IMR-90 (cell line): ENCODE results near the gene ACTR2. TPM values are rescaled to one million over a fixed set of nuclear protein-coding genes. Genes with fewer than 3 reads are reported as not detected.
"Not testable (repeated sequence)": the region's sequence is repeated elsewhere in the genome, so short reads cannot be mapped to it uniquely, and the experiment has no call there.

ENCODE experiments used
- ATAC-seq: fragments of 200-7000 bp; cut with Tn5 transposase; 2 replicates; pipeline ENCODE4 v1.9.1; 2020; ENCODE audit warnings: low read depth, mild to moderate bottlenecking, moderate library complexity
- BruUV-seq: library from RNA; stranded (reverse); fragments of 400-500 nt; replicated peaks from 2 replicates; lab custom pipeline; 2021; lab: Mats Ljungman, UMichigan
- CTCF ChIA-PET: fragments of 300-600 bp; formaldehyde crosslinking; extraction: SDS; loops from one replicate; lab custom pipeline; 2021; ENCODE audit warnings: antibody characterized with exemption; lab: Yijun Ruan, JAX
- POLR2A ChIA-PET: fragments of 300-600 bp; sonication (Branson Sonifier 250); formaldehyde crosslinking; loops from one replicate; lab custom pipeline; 2022; ENCODE audit warnings: antibody characterized with exemption; ENCODE audit not compliant: unreplicated experiment; lab: Charles Lee
- DNase-seq: peaks from one replicate; pipeline ENCODE4 v3.0.0; 2013
- H2AFZ ChIP-seq: replicated peaks from 2 replicates; pipeline ENCODE3; 2013; ENCODE audit warnings: low read length, mild to moderate bottlenecking; ENCODE audit not compliant: poor library complexity
- H2AK5ac ChIP-seq: 2 replicates; pipeline ENCODE4 v1.6.1; 2013; ENCODE audit warnings: low read depth, low read length, inconsistent platforms
- H2AK9ac ChIP-seq: replicated peaks from 2 replicates; pipeline ENCODE3; 2013; ENCODE audit warnings: mild to moderate bottlenecking, low read depth, low read length, moderate library complexity; ENCODE audit not compliant: poor library complexity
- H2BK120ac ChIP-seq: 2 replicates; pipeline ENCODE4 v1.6.1; 2013; ENCODE audit warnings: low read depth, low read length, inconsistent platforms
- H2BK15ac ChIP-seq: 3 replicates; pipeline ENCODE4 v1.6.1; 2013; ENCODE audit warnings: low read depth, low read length, inconsistent platforms
- H2BK20ac ChIP-seq: 2 replicates; pipeline ENCODE4 v1.6.1; 2013; ENCODE audit warnings: low read depth, mild to moderate bottlenecking, inconsistent platforms, low read length, moderate library complexity
- H2BK5ac ChIP-seq: 2 replicates; pipeline ENCODE4 v1.6.1; 2013; ENCODE audit warnings: mild to moderate bottlenecking, low read depth, low read length, inconsistent platforms; ENCODE audit not compliant: poor library complexity, severe bottlenecking
- H3K14ac ChIP-seq: replicated peaks from 2 replicates; pipeline ENCODE4 v1.6.1; 2013; ENCODE audit warnings: low read depth, low read length, inconsistent platforms
- H3K18ac ChIP-seq: 2 replicates; pipeline ENCODE4 v1.6.1; 2013; ENCODE audit warnings: low read depth, low read length, control low read depth
- H3K23ac ChIP-seq: 2 replicates; pipeline ENCODE4 v1.6.1; 2013; ENCODE audit warnings: low read depth, low read length, inconsistent platforms
- H3K27ac ChIP-seq: 2 replicates; pipeline ENCODE4 v1.5.1; 2013; ENCODE audit warnings: mild to moderate bottlenecking, control low read depth, low read length; ENCODE audit not compliant: insufficient read depth
- H3K27me3 ChIP-seq: 2 replicates; pipeline ENCODE4 v1.6.1; 2013; ENCODE audit warnings: low read length; ENCODE audit not compliant: control insufficient read depth, insufficient read depth
- H3K36me3 ChIP-seq: 2 replicates; pipeline ENCODE4 v1.6.1; 2013; ENCODE audit warnings: low read length, mixed read lengths; ENCODE audit not compliant: control insufficient read depth, insufficient read depth
- H3K4ac ChIP-seq: 2 replicates; pipeline ENCODE4 v1.6.1; 2013; ENCODE audit warnings: low read depth, low read length, inconsistent platforms
- H3K4me1 ChIP-seq: 2 replicates; pipeline ENCODE4 v1.6.1; 2013; ENCODE audit warnings: low read length, mixed read lengths; ENCODE audit not compliant: control insufficient read depth, insufficient read depth
- H3K4me2 ChIP-seq: 2 replicates; pipeline ENCODE4 v1.6.1; 2013; ENCODE audit warnings: low read depth, mild to moderate bottlenecking, control low read depth, low read length, moderate library complexity
- H3K4me3 ChIP-seq: 2 replicates; pipeline ENCODE4 v1.5.1; 2013; ENCODE audit warnings: low read depth, mild to moderate bottlenecking, control low read depth, low read length, moderate library complexity; ENCODE audit not compliant: insufficient read depth
- H3K56ac ChIP-seq: 2 replicates; pipeline ENCODE4 v1.6.1; 2013; ENCODE audit warnings: low read length, inconsistent platforms; ENCODE audit not compliant: insufficient read depth; ENCODE audit errors: extremely low read depth
- H3K79me1 ChIP-seq, 2 experiments: 2 replicates each; pipeline ENCODE4 v1.6.1; 2013; ENCODE audit warnings: low read length in 2 of 2, inconsistent platforms in 1 of 2, low read depth in 1 of 2
- H3K9ac ChIP-seq: 2 replicates; pipeline ENCODE4 v1.6.1; 2013; ENCODE audit warnings: low read depth, low read length, control low read depth
- H3K9me1 ChIP-seq: 2 replicates; pipeline ENCODE4 v1.6.1; 2013; ENCODE audit warnings: low read length, inconsistent platforms; ENCODE audit not compliant: insufficient read depth
- H3K9me3 ChIP-seq: 2 replicates; pipeline ENCODE4 v1.6.1; 2013; ENCODE audit warnings: low read length; ENCODE audit not compliant: control insufficient read depth, insufficient read depth
- H4K20me1 ChIP-seq: 2 replicates; pipeline ENCODE4 v1.6.1; 2013; ENCODE audit warnings: low read length, inconsistent platforms; ENCODE audit not compliant: insufficient read depth
- H4K5ac ChIP-seq: 2 replicates; pipeline ENCODE4 v1.6.1; 2013; ENCODE audit warnings: mild to moderate bottlenecking, low read depth, low read length, control low read depth
- H4K8ac ChIP-seq, 2 experiments: 2 replicates each; pipeline ENCODE4 v1.6.1; 2013; ENCODE audit warnings: low read depth in 2 of 2, low read length in 2 of 2, control low read depth in 1 of 2, inconsistent platforms in 1 of 2
- H4K91ac ChIP-seq: 2 replicates; pipeline ENCODE4 v1.6.1; 2013; ENCODE audit warnings: low read depth, low read length, inconsistent platforms; ENCODE audit not compliant: insufficient read depth
- CEBPB ChIP-seq: IDR thresholded peaks from 2 replicates; pipeline ENCODE4 v1.6.1; 2012; ENCODE audit warnings: low read depth, low read length, improper control_type of control experiment
- FOS ChIP-seq: fragments of 150-350 bp; IDR thresholded peaks from 2 replicates; pipeline ENCODE4 v1.6.1; 2016; ENCODE audit warnings: low read depth, low read length
- MAFK ChIP-seq: IDR thresholded peaks from 2 replicates; pipeline ENCODE4 v1.6.1; 2012; ENCODE audit warnings: low read depth, low read length, improper control_type of control experiment
- MAZ ChIP-seq: IDR thresholded peaks from 2 replicates; pipeline ENCODE4 v1.6.1; 2012; ENCODE audit warnings: low read depth, mild to moderate bottlenecking, low read length, improper control_type of control experiment, moderate library complexity, borderline replicate concordance
- RAD21 ChIP-seq: IDR thresholded peaks from 2 replicates; pipeline ENCODE4 v1.6.1; 2012; ENCODE audit warnings: low read length, improper control_type of control experiment
- SMC3 ChIP-seq: fragments of 150-350 bp; IDR thresholded peaks from 2 replicates; pipeline ENCODE4 v1.6.1; 2016; ENCODE audit warnings: low read depth, mild to moderate bottlenecking, antibody characterized with exemption, low read length, moderate library complexity
- WGBS, 2 experiments: methylation state at CpG; one replicate each; pipeline versions ENCODE4 v1.1.5 to v1.1.7; 2013; ENCODE audit warnings: missing lambda C conversion rate in 2 of 2; ENCODE audit not compliant: insufficient read length in 1 of 2; ENCODE audit errors: extremely low coverage in 2 of 2; 5-methylcytosine and 5-hydroxymethylcytosine counted together
- dilution Hi-C: fragments of 300-500 bp; cut with HindIII; formaldehyde crosslinking; loops from one replicate; pipeline ENCODE4 v1.14.3; 2018; ENCODE audit warnings: low sequenced_read_pairs; ENCODE audit not compliant: unreplicated experiment
- in situ Hi-C: fragments of 300-500 bp; cut with MboI; formaldehyde crosslinking; loops from 3 replicates; pipeline ENCODE4 v1.14.3; 2019; ENCODE audit warnings: low sequenced_read_pairs, inconsistent platforms, mixed read lengths
- intact Hi-C: fragments of 100-400 bp; cut with micrococcal nuclease; formaldehyde crosslinking; loops from 2 replicates; pipeline ENCODE4 v1.10.0; 2022
- polyA plus RNA-seq, 3 experiments: library from polyadenylated mRNA; depleted of rRNA; stranded (reverse); fragments of >200 nt; gene quantifications; 2 replicates each; pipeline ENCODE4 v1.2.3, GENCODE V29; 2012; ENCODE audit warnings: low replicate concordance in 1 of 3
- total RNA-seq: library from RNA; depleted of rRNA; stranded (reverse); fragments of >200 nt; gene quantifications from 2 replicates; pipeline ENCODE4 v1.2.3, GENCODE V29; 2012
- TF ChIP-seq, protein P1 (sequence below): fragments of 150-350 bp; IDR thresholded peaks from 2 replicates; pipeline ENCODE4 v1.6.1; 2016; ENCODE audit warnings: low read depth, mild to moderate bottlenecking, low read length, moderate library complexity, borderline replicate concordance

Gene ACTR2
- total and polyA plus RNA-seq, 2 of the 4 experiments (the other 2 are of a cell fraction) = 141 to 205 TPM

DNA sequence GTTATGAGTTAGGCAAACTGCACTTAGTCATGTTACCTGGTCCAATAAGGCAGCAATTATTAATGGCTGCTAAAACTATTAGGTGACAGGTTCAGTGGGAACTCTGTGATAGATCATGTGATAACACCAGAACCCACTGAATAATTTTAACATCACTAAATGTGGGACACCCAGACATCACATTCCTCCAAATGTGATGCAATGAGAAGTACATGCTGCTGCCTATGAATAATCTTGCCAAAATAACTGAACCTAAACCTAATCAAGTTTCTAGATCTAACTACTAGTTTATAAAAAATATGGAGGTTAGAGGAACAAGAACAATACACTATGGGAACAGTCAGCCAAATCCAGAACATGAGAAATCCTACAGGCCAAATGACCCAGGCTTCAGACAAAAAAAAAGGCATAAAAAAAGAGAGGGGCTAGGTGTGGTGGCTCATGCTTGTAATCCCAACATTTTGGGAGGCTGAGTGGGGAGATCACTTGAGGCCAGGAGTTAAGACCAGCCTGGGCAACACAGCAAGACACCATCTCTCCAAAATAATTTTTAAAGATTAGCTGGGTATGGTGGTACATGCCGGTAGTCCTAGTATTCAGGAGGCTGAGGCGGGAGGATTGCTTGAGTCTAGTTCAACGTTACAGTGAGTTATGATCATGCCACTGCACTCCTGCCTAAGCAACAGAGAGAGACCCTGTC is 7.0 kb upstream of the ACTR2 start:
- intact Hi-C loops = no loop called here
- peak; percentile 73 for TF ChIP-seq CEBPB
- TF ChIP-seq SMC3 = no peak
- TF ChIP-seq FOS = no peak
- no peak for TF ChIP-seq RAD21
- TF ChIP-seq, protein P1, sequence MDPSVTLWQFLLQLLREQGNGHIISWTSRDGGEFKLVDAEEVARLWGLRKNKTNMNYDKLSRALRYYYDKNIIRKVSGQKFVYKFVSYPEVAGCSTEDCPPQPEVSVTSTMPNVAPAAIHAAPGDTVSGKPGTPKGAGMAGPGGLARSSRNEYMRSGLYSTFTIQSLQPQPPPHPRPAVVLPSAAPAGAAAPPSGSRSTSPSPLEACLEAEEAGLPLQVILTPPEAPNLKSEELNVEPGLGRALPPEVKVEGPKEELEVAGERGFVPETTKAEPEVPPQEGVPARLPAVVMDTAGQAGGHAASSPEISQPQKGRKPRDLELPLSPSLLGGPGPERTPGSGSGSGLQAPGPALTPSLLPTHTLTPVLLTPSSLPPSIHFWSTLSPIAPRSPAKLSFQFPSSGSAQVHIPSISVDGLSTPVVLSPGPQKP = no peak
- no peak for TF ChIP-seq MAZ
- TF ChIP-seq MAFK = no peak
- Histone ChIP-seq H2AFZ (no peak overlapping the region), H3K14ac (no peak overlapping the region), H3K9me3 (no peaks in the 10 kb centered on the region), H3K18ac (no peak overlapping the region), H4K8ac (no peak overlapping the region), H3K23ac (no peak overlapping the region), H3K56ac (no peak overlapping the region), H2BK20ac (no peak overlapping the region), H3K27ac (no peak overlapping the region), H2AK9ac (no peak overlapping the region), H4K20me1 (no peaks in the 10 kb centered on the region), H2BK120ac (no peak overlapping the region), H2BK15ac (no peak overlapping the region), H3K4me1 (no peaks in the 10 kb centered on the region), H3K9ac (no peak overlapping the region), H3K36me3 (no peaks in the 10 kb centered on the region), H4K91ac (no peak overlapping the region), H2BK5ac (no peak overlapping the region), H3K79me1 (no peaks in the 10 kb centered on the region; a peak in 1 of 4 replicates), H2AK5ac (no peak overlapping the region), H3K4me3 (no peak overlapping the region), H3K27me3 (no peaks in the 10 kb centered on the region), H4K5ac (no peak overlapping the region), H3K4me2 (no peak overlapping the region), H3K4ac (no peak overlapping the region), H3K9me1 (no peaks in the 10 kb centered on the region)
- no CpG with 5 or more reads among the region's 3 CpGs for WGBS, 2 experiments
- dilution Hi-C loops = no loop called here
- no TSS peak for BruUV-seq
- in situ Hi-C loops = no loop called here
- ATAC-seq (no peak), DNase-seq (peak; percentile 31)
- ChIA-PET POLR2A (interaction anchor here (0.7 kb wide), 1 partner anchor 889 kb away, joined by 5 read pairs; no protein-coding TSS in a partner anchor), CTCF (interaction anchor here (1.0 kb wide), 1 partner anchor 164 kb away, joined by 3 read pairs; the partner anchor contains the start of gene CEP68)

- H4K8ac ChIP-seq, intact Hi-C loops, H3K14ac ChIP-seq, BruUV-seq, H3K27me3 ChIP-seq, H3K4ac ChIP-seq, H3K18ac ChIP-seq, H3K79me1 ChIP-seq, ATAC-seq, H3K4me1 ChIP-seq, H3K56ac ChIP-seq, H3K27ac ChIP-seq, H2BK15ac ChIP-seq, H3K9me3 ChIP-seq, H2BK5ac ChIP-seq, DNase-seq, H2BK120ac ChIP-seq, H3K4me3 ChIP-seq, H4K5ac ChIP-seq, H3K9ac ChIP-seq, dilution Hi-C loops, POLR2A ChIA-PET, H3K36me3 ChIP-seq, H4K91ac ChIP-seq, H2AK9ac ChIP-seq, H4K20me1 ChIP-seq, in situ Hi-C loops, H2BK20ac ChIP-seq, H3K9me1 ChIP-seq, H3K4me2 ChIP-seq, H2AFZ ChIP-seq, H3K23ac ChIP-seq: not testable (repeated sequence)
- CTCF ChIA-PET = interaction anchor here (1.0 kb wide), 1 partner anchor 165 kb away, joined by 3 read pairs; the partner anchor contains the start of gene CEP68
- WGBS, 2 experiments = no CpG with 5 or more reads among the region's 8 CpGs
- peak overlapping the region; percentile 4; the same call in 1 of the 2 replicates for H2AK5ac ChIP-seq
Observed at GRCh38 chr2:65221275-65221674, 6.4 kb upstream of the ACTR2 start.
